Ecto neural progenitor cell (in vitro differentiated cells): ENCODE measurements around the gene CEP97.
"Not testable (repeated sequence)": the region's sequence is repeated elsewhere in the genome, so short reads cannot be mapped to it uniquely, and the experiment has no call there.

Experiments
- DNase-seq: peaks from one replicate; pipeline ENCODE4 v3.0.0-alpha.2; 2018; ENCODE audit warnings: low spot score

CEP97 gene

GRCh38 chr3:101762041-101762646 is 37.7 kb downstream of the CEP97 start:
- no peak for DNase-seq

- DNase-seq, result not testable (repeated sequence)
Measured at GRCh38 chr3:101777745-101778281, 53.4 kb downstream of the CEP97 start.

- no peak for DNase-seq
Measured at GRCh38 chr3:101778385-101779046, 54.1 kb downstream of the CEP97 start.

- DNase-seq, result peak; percentile 92
Measured at GRCh38 chr3:101779047-101779821, 54.8 kb downstream of the CEP97 start, which contains the start of gene NXPE3. Gene NXPE3, plus strand, starts transcription at chr3:101779211. Its CDS starts 6,386 bp downstream, at chr3:101785597.

- no peak for DNase-seq
Measured at GRCh38 chr3:101779822-101780381, 55.5 kb downstream of the CEP97 start.

GRCh38 chr3:101780661-101781060 is 56.2 kb downstream of the CEP97 start:
- no peak for DNase-seq

GRCh38 chr3:101781166-101781565 is 56.8 kb downstream of the CEP97 start:
- DNase-seq, result no peak

- no peak for DNase-seq
Measured at GRCh38 chr3:101784855-101785613, 60.6 kb downstream of the CEP97 start.

- DNase-seq, result no peak
Measured at GRCh38 chr3:101791778-101792177, 67.4 kb downstream of the CEP97 start.

GRCh38 chr3:101796077-101796680 is 71.8 kb downstream of the CEP97 start:
- no peak for DNase-seq

GRCh38 chr3:101801174-101801573 is 76.8 kb downstream of the CEP97 start:
- DNase-seq, result no peak

- DNase-seq, result no peak
Measured at GRCh38 chr3:101802179-101802578, 77.8 kb downstream of the CEP97 start.

- DNase-seq, result no peak
Measured at GRCh38 chr3:101803173-101803782, 78.9 kb downstream of the CEP97 start.

GRCh38 chr3:101803939-101804338 is 79.5 kb downstream of the CEP97 start:
- DNase-seq, result no peak

GRCh38 chr3:101806491-101806890 is 82.1 kb downstream of the CEP97 start:
- no peak for DNase-seq

GRCh38 chr3:101807888-101808287 is 83.5 kb downstream of the CEP97 start:
- DNase-seq, result no peak

GRCh38 chr3:101809178-101810021 is 85.0 kb downstream of the CEP97 start:
- DNase-seq, result no peak

GRCh38 chr3:101810022-101810418 is 85.6 kb downstream of the CEP97 start:
- DNase-seq, result no peak

GRCh38 chr3:101811875-101812274 is 87.5 kb downstream of the CEP97 start:
- no peak for DNase-seq

- no peak for DNase-seq
Measured at GRCh38 chr3:101812895-101813294, 88.5 kb downstream of the CEP97 start.
